AG08396 (cell line): ENCODE results near the gene AMOT.

ENCODE experiments used
- DNase-seq: peaks from one replicate; pipeline ENCODE4 v3.0.0; 2012; ENCODE audit warnings: low spot score, mixed read lengths

The AMOT gene

DNA sequence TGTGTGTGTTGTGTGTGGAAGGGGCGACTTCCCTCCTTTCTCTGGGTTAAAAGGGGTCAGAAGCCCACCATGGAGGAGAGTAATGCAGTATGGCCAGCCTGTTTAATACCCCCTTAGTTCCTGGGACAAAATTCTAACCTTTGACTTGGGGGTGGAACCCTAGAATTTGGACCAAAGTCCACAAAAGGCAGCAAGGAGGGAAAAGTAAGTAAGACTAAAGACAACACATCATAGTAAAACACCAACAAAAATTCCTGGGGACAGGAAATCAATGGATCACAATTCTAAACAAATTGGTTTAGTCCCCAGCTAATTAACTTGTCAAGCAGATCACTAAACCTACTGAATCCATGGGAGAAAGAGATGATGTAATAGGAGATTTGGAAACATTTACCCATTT is 3.1 kb downstream of the AMOT start:
- DNase-seq = no peak

GRCh38 chrX:112835019-112835418 is 5.6 kb downstream of the AMOT start:
- no peak for DNase-seq

- peak; percentile 26 for DNase-seq
Measured at GRCh38 chrX:112834031-112834845, 6.4 kb downstream of the AMOT start.

GRCh38 chrX:112832481-112833095 is 8.0 kb downstream of the AMOT start:
- DNase-seq = no peak

GRCh38 chrX:112830540-112830939 is 10.1 kb downstream of the AMOT start:
- DNase-seq = no peak

GRCh38 chrX:112827292-112827903 is 13.2 kb downstream of the AMOT start:
- no peak for DNase-seq

- no peak for DNase-seq
Measured at GRCh38 chrX:112826023-112826422, 14.6 kb downstream of the AMOT start.

- DNase-seq = no peak
Measured at GRCh38 chrX:112822892-112823291, 17.7 kb downstream of the AMOT start.

DNA sequence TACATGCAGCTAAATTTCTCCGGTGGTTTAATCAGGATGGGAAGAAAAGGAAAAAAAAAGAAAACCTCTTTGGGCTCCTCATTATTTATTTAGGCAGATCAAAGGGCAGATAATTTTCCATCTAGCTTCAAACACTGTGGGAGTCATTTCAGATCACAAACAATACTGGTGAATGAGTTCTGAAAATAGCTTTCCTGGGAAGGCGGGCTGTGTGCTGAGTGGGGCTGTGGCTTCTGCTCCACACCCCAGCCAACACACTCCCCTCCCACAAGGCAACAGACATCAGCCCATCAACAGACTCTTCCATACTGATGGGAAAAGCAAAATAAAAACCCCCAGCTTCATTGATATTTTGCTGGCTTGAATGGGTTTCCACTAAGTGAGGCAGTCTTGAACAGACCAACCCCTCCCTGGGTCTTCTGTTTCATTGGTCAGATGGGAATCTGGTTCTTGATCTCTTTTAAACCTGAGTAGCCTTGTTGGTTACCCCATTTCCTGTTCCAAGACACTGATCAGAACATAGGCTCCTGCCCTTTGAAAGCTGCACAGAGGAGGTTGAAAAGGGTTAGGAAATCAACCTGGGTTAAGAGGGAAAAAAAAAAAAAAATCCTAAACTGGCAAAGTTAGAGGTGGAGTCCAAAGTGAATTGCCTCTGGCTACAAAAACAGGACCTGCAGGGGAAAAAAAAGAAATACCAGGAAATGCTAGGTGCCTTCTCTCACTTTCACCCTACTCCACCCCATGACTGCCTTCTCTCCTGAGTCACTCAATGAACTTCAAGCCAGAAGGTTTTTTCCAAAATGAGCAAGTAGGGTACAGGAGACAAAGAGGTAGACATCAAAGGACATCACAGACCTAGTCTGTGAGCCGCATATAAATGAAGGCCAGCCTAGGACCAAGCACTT is 20.0 kb downstream of the AMOT start:
- DNase-seq = no peak

DNA sequence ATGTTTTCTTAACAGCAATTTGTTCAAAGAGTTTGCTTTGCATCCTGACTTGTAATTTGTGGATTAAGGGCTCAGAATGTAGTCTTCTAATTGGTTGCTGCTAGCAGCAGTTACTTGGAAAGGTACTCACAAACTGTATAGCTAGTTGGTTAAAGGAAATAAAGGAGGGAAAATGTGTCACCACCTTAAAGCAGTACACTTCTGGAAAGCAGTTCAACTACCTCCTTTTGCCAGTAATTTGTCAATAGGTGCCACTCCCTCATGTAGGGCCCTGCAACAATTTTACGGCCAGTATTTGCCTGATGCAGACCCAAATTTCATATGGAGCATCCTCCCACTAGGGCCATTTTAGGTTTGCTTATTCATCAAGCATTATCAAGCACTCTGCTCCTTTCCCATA is 20.8 kb downstream of the AMOT start:
- DNase-seq = no peak

DNA sequence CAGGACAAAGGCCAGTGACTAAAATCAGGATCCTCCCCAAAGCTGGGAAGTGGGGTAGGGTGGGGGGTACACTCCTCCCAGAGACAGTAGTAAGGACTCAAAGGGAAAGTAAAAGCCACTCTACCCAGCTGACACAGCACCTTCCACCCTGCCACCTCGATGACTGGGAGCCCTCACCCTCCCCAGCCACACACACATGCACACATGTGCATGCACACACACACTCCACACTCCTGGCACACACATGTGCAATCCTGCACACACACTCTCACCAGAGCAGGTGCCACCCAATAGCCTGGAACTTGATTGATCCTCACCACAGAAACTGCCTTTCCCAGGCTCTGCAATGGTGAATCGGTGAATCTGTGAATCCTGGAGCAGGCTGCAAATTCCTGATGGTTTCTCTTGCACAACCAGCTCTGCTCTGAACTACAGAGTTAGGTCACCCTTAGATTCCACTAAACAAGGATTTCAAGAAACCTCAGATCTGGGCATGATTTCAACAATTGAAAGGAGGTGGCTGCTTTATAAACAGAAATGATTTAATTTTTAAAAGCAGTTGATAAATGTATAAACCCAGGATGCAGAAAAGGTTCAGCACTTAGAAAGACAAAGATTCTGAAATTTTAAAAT is 21.5 kb downstream of the AMOT start:
- peak; percentile 69 for DNase-seq

DNA sequence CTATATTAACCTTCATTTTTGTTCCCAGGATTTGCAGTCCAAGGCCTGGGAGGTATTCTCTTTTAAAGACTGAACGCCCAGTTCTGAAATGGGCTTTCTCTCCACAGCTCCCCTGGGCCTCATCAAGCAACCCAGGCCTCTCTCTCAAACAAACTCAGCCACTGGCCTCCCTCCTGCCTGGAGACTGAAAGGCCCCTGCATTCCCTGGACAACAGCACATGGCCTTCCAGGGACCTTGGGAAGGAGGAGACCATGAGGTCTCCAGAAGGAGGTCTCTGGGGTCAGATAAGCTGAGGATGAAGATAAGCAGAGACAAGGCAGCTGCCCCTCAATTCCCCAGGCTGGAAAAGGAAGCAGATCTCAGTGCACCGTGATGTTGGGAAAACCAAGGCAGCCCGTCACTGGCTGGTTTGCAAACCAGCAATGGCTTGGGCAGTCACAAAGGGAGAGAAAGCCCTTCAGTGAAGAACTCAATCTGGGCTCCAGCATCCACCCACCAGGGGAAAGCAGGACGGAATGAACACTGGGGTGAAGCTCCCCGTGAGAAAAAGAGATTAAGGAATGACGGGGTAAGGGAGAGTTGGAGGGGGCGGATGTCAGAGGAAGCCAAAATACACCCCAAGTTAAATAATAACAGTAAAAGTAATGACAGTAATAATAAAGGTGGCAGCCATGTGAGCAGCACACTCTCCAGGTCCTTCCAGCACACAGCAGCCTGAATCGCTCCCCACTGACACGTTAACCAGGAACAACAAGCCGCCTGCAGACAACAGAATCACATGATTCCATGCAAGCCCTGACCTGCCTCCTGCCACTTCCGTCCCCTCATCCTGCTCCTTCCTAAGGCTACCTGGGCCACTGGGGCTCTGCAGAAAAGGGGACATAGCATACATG is 22.3 kb downstream of the AMOT start:
- DNase-seq = no peak

GRCh38 chrX:112816908-112817307 is 23.7 kb downstream of the AMOT start:
- no peak for DNase-seq

DNA sequence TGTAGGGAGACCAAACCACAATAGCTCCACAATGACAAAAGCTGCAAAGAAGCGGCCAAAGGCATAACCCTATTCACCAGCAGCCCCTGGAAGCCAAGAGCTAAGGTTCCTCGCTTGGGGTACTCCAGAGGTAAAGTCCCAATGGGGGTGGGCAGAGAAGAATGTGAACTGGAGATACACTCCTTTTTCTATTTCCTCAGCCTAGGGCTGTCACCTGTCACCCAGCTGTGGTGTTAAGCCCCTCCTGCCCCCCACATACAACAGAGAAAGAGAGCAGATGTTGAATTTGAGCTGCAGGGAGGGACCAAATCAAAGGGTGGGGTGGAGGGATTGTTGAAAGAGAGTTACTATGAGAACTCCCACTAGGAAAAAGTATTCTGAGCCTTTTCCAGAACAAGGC is 26.1 kb downstream of the AMOT start:
- DNase-seq = no peak

DNA sequence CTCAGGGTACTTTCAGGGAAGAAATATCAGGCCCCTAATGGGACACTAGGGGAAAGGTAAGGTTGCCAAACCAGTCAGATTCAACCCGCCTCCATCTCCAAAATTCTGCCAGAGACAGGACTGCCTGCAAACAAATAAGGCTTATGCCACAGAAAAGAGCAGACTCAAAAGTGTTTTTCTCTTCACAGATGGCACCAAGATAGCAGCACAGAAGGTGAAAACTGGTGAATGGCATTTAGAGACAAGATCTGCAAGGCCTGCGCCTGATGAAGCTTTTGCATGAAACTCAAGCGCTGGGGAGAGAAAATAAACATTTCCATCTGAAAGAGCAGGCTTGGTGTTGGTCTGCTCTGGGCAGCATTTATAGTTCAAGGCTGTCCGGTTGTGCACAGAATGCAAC is 27.9 kb downstream of the AMOT start:
- DNase-seq = no peak

GRCh38 chrX:112808651-112809195 is 31.9 kb downstream of the AMOT start:
- no peak for DNase-seq

DNA sequence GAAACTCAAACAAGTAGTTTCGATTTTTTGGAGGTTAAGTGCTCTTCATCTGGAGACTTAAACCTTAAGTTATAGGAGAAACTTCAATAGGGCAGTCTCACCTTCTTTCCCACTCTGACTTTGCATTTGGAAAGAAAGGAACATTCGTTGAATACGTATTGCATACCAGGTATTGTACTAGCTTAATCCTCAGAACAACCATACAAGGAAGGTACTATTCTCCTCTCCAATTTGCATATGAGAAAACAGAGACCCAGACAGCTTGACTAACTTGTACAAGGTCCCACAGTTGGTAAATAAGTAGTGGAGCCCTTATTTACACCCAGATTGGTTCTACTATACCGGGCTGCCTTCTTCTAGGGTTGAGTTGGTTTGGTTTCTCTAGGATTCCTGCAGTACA is 32.6 kb downstream of the AMOT start:
- no peak for DNase-seq

DNA sequence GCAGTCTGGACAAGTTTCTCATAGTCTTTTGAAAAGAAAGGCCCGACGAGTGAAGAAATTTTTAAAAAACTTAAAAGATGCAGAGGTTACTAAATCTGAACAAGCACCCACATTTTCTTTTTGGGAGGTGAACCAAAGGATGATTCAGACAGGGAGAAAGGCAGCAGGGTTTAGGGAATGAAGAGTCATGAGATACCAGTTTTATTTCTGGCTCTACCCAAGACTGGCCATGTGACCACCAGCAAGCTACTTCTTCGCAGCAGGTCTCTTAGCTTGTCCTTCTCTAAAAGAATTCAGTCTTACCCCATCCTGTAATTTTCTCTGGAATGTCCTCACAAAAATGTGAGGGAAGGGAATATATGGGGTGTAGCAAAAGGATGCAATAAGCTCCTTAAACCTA is 37.6 kb downstream of the AMOT start:
- DNase-seq = no peak

GRCh38 chrX:112802541-112802940 is 38.1 kb downstream of the AMOT start:
- DNase-seq = no peak

GRCh38 chrX:112800971-112801775 is 39.5 kb downstream of the AMOT start:
- DNase-seq = no peak
